Calu3 (cell line): ENCODE results near the gene DDX25. TPM values are rescaled to one million over a fixed set of nuclear protein-coding genes. Genes with fewer than 3 reads are reported as not detected.

Source experiments
- BruUV-seq: library from RNA; stranded (reverse); fragments of 400-500 nt; replicated peaks from 2 replicates; lab custom pipeline; 2021; lab: Mats Ljungman, UMichigan
- CTCF ChIA-PET: fragments of 300-600 bp; sonication (Branson Sonifier 250); formaldehyde crosslinking; loops from one replicate; lab custom pipeline; 2022; ENCODE audit warnings: antibody characterized with exemption; lab: Charles Lee
- DNase-seq: peaks from one replicate; pipeline ENCODE4 v3.0.0; 2022
- H3K27ac Mint-ChIP-seq: one replicate; pipeline ENCODE4 v1.8.0; 2022; ENCODE audit warnings: mixed read lengths; ENCODE audit not compliant: unreplicated experiment
- H3K27me3 Mint-ChIP-seq: one replicate; pipeline ENCODE4 v1.8.0; 2022; ENCODE audit warnings: mixed read lengths; ENCODE audit not compliant: unreplicated experiment
- H3K36me3 Mint-ChIP-seq: one replicate; pipeline ENCODE4 v1.8.0; 2022; ENCODE audit warnings: mild to moderate bottlenecking, moderate library complexity, mixed read lengths; ENCODE audit not compliant: insufficient read depth, unreplicated experiment
- H3K4me1 Mint-ChIP-seq: one replicate; pipeline ENCODE4 v1.8.0; 2022; ENCODE audit warnings: mild to moderate bottlenecking, low read depth, mixed read lengths; ENCODE audit not compliant: unreplicated experiment
- H3K4me3 Mint-ChIP-seq: one replicate; pipeline ENCODE4 v1.8.0; 2022; ENCODE audit warnings: mild to moderate bottlenecking, low read depth, moderate library complexity, mixed read lengths; ENCODE audit not compliant: unreplicated experiment
- H3K9me3 Mint-ChIP-seq: one replicate; pipeline ENCODE4 v1.8.0; 2022; ENCODE audit warnings: low read depth, mixed read lengths; ENCODE audit not compliant: unreplicated experiment
- intact Hi-C: fragments of 100-400 bp; cut with micrococcal nuclease; formaldehyde crosslinking; loops from one replicate; pipeline ENCODE4 v1.10.0; 2022; ENCODE audit not compliant: unreplicated experiment
- total RNA-seq: library from RNA; stranded (reverse); gene quantifications from 2 replicates; pipeline ENCODE4 v1.2.3, GENCODE V29; 2022
- TF ChIP-seq, protein P1 (sequence below): fragments of 200-600 bp; IDR thresholded peaks from one replicate; pipeline ENCODE4 v1.8.0; 2022; ENCODE audit warnings: antibody characterized with exemption; ENCODE audit not compliant: unreplicated experiment

Gene DDX25
- total RNA-seq, 1 experiment from 2014 or later: not detected

DNA sequence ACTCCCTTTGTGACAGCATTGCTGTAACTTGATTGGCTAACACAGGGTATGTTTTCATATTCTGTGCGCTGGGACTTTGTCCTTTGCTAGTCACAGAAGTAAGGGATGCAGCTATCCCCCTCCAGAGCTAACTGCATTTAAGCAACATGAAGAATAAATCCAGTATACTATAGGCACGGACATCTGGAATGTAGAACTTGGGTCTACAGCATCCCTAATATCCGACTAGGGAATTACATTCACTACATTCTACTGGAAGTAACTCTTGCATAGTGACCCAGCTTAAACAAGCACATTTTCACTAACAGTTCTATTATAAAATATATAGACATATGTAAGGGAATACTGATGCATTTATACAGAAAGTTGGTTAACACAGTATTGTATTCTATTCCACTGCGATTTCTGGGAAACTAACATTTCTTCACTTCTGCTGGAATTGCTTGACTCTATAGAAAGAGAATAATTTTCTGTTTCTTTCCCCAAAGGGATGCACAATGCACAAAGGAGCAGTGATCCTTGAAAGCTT lies 54.6 kb downstream of the DDX25 start:
- H3K27me3 Mint-ChIP-seq: no peaks in the 10 kb centered on the region
- TF ChIP-seq, protein P1, sequence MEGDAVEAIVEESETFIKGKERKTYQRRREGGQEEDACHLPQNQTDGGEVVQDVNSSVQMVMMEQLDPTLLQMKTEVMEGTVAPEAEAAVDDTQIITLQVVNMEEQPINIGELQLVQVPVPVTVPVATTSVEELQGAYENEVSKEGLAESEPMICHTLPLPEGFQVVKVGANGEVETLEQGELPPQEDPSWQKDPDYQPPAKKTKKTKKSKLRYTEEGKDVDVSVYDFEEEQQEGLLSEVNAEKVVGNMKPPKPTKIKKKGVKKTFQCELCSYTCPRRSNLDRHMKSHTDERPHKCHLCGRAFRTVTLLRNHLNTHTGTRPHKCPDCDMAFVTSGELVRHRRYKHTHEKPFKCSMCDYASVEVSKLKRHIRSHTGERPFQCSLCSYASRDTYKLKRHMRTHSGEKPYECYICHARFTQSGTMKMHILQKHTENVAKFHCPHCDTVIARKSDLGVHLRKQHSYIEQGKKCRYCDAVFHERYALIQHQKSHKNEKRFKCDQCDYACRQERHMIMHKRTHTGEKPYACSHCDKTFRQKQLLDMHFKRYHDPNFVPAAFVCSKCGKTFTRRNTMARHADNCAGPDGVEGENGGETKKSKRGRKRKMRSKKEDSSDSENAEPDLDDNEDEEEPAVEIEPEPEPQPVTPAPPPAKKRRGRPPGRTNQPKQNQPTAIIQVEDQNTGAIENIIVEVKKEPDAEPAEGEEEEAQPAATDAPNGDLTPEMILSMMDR: no peak
- no peak overlapping the region for H3K4me3 Mint-ChIP-seq
- H3K9me3 Mint-ChIP-seq: no peaks in the 10 kb centered on the region
- H3K36me3 Mint-ChIP-seq: no peaks in the 10 kb centered on the region
- intact Hi-C loops: no loop called here
- H3K4me1 Mint-ChIP-seq: no peaks in the 10 kb centered on the region
- no peak overlapping the region for H3K27ac Mint-ChIP-seq
- DNase-seq: no peak
- no TSS peak for BruUV-seq
- CTCF ChIA-PET: no interaction called here

DNA sequence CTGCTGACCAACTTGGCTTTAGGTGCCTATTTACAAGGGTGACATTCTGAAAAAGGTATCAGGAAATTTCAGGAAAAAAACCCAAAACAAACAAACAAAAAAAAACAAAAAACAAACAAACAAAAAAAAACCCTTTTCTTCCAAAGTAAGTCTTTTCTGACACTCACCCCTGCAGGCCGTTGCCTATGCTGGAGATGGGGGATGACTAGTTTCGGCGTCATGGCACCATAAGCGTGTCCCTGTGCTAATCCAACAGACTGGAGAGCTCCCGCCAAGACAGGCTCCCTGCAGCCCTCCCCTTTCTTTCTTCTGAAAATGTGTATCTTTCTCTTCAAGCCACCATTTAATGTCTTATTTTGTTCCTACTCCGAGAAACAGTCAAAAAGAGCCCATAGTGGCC lies 55.2 kb downstream of the DDX25 start:
- Mint-ChIP-seq H3K9me3 (no peaks in the 10 kb centered on the region), H3K4me3 (no peak overlapping the region), H3K27ac (no peak overlapping the region), H3K27me3 (no peaks in the 10 kb centered on the region), H3K4me1 (no peaks in the 10 kb centered on the region), H3K36me3 (no peaks in the 10 kb centered on the region)
- TF ChIP-seq, protein P1: no peak
- CTCF ChIA-PET: no interaction called here
- intact Hi-C loops: no loop called here
- no peak for DNase-seq
- no TSS peak for BruUV-seq

DNA sequence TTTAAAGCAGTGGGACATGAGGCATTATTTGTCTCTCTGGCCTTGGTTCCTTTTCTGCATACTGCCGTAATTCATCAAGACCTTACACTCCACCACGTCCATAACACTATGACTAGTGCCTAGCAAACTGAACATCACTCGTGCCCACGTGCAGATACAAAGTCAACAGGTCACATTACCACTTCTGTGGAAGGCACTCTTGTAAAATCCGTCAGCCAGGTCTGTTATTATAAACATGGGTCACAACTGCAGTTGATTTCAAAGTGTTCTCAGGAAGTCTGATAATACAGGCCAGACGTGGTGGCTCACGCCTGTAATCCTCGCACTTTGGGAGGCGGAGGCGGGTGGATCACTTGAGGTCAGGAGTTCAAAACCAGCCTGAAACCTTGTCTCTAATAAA lies 55.6 kb downstream of the DDX25 start:
- BruUV-seq: no TSS peak
- H3K4me1 Mint-ChIP-seq: no peaks in the 10 kb centered on the region
- H3K4me3 Mint-ChIP-seq: no peak overlapping the region
- H3K36me3 Mint-ChIP-seq: no peaks in the 10 kb centered on the region
- intact Hi-C loops: no loop called here
- TF ChIP-seq, protein P1: no peak
- H3K27ac Mint-ChIP-seq: no peak overlapping the region
- H3K9me3 Mint-ChIP-seq: no peaks in the 10 kb centered on the region
- no peak for DNase-seq
- H3K27me3 Mint-ChIP-seq: no peaks in the 10 kb centered on the region
- CTCF ChIA-PET: no interaction called here

DNA sequence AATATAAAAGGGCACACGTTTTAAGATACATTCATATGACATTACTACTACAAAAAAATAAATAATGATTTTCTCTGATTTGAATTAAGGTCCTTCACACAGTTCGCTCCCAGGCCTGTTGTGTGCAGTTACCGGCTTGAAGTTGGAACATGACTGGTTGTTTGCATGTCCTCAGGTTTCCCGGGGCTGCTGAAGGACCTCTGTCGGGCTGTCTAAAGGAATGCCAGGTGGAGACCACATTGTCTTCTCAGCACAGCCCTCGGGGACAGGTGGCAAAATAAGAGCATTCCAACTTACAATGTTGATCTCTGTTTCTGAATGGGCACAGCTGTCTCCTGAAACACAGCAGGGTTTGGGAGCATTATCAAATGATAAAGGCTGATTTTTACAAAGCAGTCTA lies 56.5 kb downstream of the DDX25 start:
- Mint-ChIP-seq H3K4me3 (no peak overlapping the region), H3K36me3 (no peaks in the 10 kb centered on the region), H3K4me1 (no peaks in the 10 kb centered on the region), H3K9me3 (no peaks in the 10 kb centered on the region), H3K27me3 (no peaks in the 10 kb centered on the region), H3K27ac (no peak overlapping the region)
- intact Hi-C loops: no loop called here
- DNase-seq: no peak
- BruUV-seq: no TSS peak
- CTCF ChIA-PET: no interaction called here
- TF ChIP-seq, protein P1: no peak
